Measurements from ENCODE around the gene ZNF583.

DNA sequence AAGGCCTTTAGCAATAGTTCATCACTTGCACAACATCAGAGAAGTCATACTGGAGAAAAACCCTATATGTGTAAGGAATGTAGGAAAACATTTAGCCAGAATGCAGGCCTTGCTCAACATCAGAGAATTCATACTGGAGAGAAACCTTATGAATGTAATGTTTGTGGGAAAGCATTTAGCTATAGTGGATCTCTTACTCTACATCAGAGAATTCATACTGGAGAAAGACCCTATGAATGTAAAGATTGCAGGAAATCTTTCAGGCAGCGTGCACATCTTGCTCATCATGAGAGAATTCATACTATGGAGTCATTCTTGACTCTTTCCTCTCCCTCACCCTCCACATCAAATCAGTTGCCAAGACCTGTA is 19.8 kb downstream of the ZNF583 start:
- TF ChIP-seq, protein P1, sequence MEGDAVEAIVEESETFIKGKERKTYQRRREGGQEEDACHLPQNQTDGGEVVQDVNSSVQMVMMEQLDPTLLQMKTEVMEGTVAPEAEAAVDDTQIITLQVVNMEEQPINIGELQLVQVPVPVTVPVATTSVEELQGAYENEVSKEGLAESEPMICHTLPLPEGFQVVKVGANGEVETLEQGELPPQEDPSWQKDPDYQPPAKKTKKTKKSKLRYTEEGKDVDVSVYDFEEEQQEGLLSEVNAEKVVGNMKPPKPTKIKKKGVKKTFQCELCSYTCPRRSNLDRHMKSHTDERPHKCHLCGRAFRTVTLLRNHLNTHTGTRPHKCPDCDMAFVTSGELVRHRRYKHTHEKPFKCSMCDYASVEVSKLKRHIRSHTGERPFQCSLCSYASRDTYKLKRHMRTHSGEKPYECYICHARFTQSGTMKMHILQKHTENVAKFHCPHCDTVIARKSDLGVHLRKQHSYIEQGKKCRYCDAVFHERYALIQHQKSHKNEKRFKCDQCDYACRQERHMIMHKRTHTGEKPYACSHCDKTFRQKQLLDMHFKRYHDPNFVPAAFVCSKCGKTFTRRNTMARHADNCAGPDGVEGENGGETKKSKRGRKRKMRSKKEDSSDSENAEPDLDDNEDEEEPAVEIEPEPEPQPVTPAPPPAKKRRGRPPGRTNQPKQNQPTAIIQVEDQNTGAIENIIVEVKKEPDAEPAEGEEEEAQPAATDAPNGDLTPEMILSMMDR (IDR thresholded peaks at IDR 0.05 in 8 of 11, conservative IDR thresholded peaks at IDR 0.05 in 3 of 11), result no peak
- no peak for TF ChIP-seq POLR2A (IDR thresholded peaks at IDR 0.05)
- no peak for TF ChIP-seq POLR2AphosphoS5 (IDR thresholded peaks at IDR 0.05)
